Panc1 (cell line): ENCODE data around the gene BTN3A1. TPM values are rescaled to one million over a fixed set of nuclear protein-coding genes. Genes with fewer than 3 reads are reported as not detected.

Source experiments
- ATAC-seq: fragments of 200-7000 bp; cut with Tn5 transposase; 2 replicates; pipeline ENCODE4 v1.9.1; 2020; ENCODE audit warnings: mild to moderate bottlenecking, moderate library complexity
- BruUV-seq: library from RNA; stranded (reverse); fragments of 400-500 nt; replicated peaks from 2 replicates; lab custom pipeline; 2021; lab: Mats Ljungman, UMichigan
- CTCF ChIA-PET: fragments of 300-600 bp; sonication (Branson Sonifier 250); formaldehyde crosslinking; loops from one replicate; lab custom pipeline; 2022; ENCODE audit warnings: antibody characterized with exemption; lab: Charles Lee
- POLR2A ChIA-PET: fragments of 300-600 bp; sonication (Branson Sonifier 250); formaldehyde crosslinking; loops from one replicate; lab custom pipeline; 2022; ENCODE audit warnings: antibody characterized with exemption; lab: Charles Lee
- DNase-seq: peaks from one replicate; pipeline ENCODE4 v3.0.0-alpha.2; 2010; ENCODE audit warnings: low read depth, low spot score
- H3K27ac ChIP-seq: 2 replicates; pipeline ENCODE4 v1.5.1; 2011; ENCODE audit warnings: mild to moderate bottlenecking, low read length, inconsistent platforms
- H3K27me3 ChIP-seq: fragments of 200-500 bp; sonication (Bioruptor generic); 2 replicates; pipeline ENCODE4 v1.6.0; 2014; ENCODE audit warnings: low read length, inconsistent platforms; ENCODE audit not compliant: control insufficient read depth, insufficient read depth
- H3K36me3 ChIP-seq: fragments of 200-500 bp; sonication (Bioruptor generic); 2 replicates; pipeline ENCODE4 v1.5.1; 2014; ENCODE audit warnings: inconsistent platforms, mild to moderate bottlenecking, low read length, moderate library complexity; ENCODE audit not compliant: control insufficient read depth, insufficient read depth
- H3K4me1 ChIP-seq: 2 replicates; pipeline ENCODE4 v1.5.1; 2011; ENCODE audit warnings: inconsistent platforms, mild to moderate bottlenecking, low read length, moderate library complexity; ENCODE audit not compliant: control insufficient read depth, insufficient read depth
- H3K4me3 ChIP-seq, 2 experiments: 2 replicates each; pipeline ENCODE4 v1.5.1; 2011 to 2012; ENCODE audit warnings: low read depth in 2 of 2, low read length in 2 of 2, mild to moderate bottlenecking in 2 of 2, inconsistent platforms in 1 of 2, moderate library complexity in 1 of 2
- H3K9me3 ChIP-seq: fragments of 200-500 bp; sonication (Bioruptor generic); 2 replicates; pipeline ENCODE4 v1.5.1; 2014; ENCODE audit warnings: low read depth, mild to moderate bottlenecking, inconsistent platforms, low read length, moderate library complexity; ENCODE audit not compliant: control insufficient read depth, insufficient read depth
- POLR2AphosphoS5 ChIP-seq: IDR thresholded peaks from 2 replicates; pipeline ENCODE4 v1.6.1; 2012; ENCODE audit warnings: mild to moderate bottlenecking, low read depth, low read length, moderate library complexity
- SIN3A ChIP-seq: IDR thresholded peaks from 2 replicates; pipeline ENCODE4 v1.6.1; 2012; ENCODE audit warnings: low read depth, mild to moderate bottlenecking, low read length, moderate library complexity, borderline replicate concordance; ENCODE audit not compliant: insufficient read depth
- TCF7L2 ChIP-seq: IDR thresholded peaks from 2 replicates; pipeline ENCODE4 v1.6.1; 2011; ENCODE audit warnings: mild to moderate bottlenecking, low read depth, low read length, inconsistent platforms
- in situ Hi-C: cut with HindIII; loops from 2 replicates; pipeline ENCODE4 v1.10.0; 2016; ENCODE audit warnings: low sequenced_read_pairs, low pct_unique_long_range_greater_than_20kb
- intact Hi-C: fragments of 100-400 bp; cut with micrococcal nuclease; formaldehyde crosslinking; loops from one replicate; pipeline ENCODE4 v1.10.0; 2022; ENCODE audit not compliant: unreplicated experiment
- total RNA-seq: library from RNA; stranded (reverse); gene quantifications from one replicate; pipeline ENCODE4 v1.2.1, GENCODE V29; 2021; ENCODE audit not compliant: unreplicated experiment
- TF ChIP-seq, protein P1 (sequence below), 2 experiments: IDR thresholded peaks; 2 replicates each; pipeline ENCODE4 v1.6.1; 2011 to 2012; ENCODE audit warnings: low read depth in 2 of 2, control low read depth in 1 of 2, low read length in 1 of 2, mild to moderate bottlenecking in 1 of 2, moderate library complexity in 1 of 2; ENCODE audit not compliant: insufficient read depth in 1 of 2
- TF ChIP-seq, protein P2 (sequence below): fragments of 450-650 bp; IDR thresholded peaks from 2 replicates; pipeline ENCODE4 v1.5.1; 2017; ENCODE audit warnings: mild to moderate bottlenecking

Gene BTN3A1
- total RNA-seq, 1 experiment from 2014 or later, result 5.0 TPM

DNA sequence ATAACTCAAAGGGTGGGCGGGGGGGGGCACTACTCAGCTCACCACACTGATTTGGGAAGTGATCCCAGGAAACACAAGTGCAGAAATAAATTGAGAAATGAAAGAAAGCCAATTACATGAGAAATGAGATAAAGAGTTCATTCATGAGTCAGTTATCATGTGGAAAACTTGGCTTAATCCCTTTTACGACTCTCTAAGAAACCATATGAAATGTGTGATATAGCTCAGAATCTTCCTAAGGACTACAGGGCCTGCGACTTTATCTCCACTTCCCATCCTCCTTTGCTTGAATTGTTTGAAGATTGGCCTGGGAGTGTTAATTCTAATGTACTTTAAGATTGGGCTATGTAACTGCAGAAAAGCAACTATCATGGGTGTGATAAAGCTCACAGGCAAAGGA is 22.8 kb upstream of the BTN3A1 start:
- TF ChIP-seq SIN3A (no peak), TCF7L2 (no peak), POLR2AphosphoS5 (no peak)
- TF ChIP-seq, protein P1, sequence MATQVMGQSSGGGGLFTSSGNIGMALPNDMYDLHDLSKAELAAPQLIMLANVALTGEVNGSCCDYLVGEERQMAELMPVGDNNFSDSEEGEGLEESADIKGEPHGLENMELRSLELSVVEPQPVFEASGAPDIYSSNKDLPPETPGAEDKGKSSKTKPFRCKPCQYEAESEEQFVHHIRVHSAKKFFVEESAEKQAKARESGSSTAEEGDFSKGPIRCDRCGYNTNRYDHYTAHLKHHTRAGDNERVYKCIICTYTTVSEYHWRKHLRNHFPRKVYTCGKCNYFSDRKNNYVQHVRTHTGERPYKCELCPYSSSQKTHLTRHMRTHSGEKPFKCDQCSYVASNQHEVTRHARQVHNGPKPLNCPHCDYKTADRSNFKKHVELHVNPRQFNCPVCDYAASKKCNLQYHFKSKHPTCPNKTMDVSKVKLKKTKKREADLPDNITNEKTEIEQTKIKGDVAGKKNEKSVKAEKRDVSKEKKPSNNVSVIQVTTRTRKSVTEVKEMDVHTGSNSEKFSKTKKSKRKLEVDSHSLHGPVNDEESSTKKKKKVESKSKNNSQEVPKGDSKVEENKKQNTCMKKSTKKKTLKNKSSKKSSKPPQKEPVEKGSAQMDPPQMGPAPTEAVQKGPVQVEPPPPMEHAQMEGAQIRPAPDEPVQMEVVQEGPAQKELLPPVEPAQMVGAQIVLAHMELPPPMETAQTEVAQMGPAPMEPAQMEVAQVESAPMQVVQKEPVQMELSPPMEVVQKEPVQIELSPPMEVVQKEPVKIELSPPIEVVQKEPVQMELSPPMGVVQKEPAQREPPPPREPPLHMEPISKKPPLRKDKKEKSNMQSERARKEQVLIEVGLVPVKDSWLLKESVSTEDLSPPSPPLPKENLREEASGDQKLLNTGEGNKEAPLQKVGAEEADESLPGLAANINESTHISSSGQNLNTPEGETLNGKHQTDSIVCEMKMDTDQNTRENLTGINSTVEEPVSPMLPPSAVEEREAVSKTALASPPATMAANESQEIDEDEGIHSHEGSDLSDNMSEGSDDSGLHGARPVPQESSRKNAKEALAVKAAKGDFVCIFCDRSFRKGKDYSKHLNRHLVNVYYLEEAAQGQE (IDR thresholded peaks at IDR 0.05; ENCODE audit: insufficient read depth in 1 of 2, low read depth in 2 of 2, low read length in 1 of 2), result no peak
- TF ChIP-seq, protein P2, sequence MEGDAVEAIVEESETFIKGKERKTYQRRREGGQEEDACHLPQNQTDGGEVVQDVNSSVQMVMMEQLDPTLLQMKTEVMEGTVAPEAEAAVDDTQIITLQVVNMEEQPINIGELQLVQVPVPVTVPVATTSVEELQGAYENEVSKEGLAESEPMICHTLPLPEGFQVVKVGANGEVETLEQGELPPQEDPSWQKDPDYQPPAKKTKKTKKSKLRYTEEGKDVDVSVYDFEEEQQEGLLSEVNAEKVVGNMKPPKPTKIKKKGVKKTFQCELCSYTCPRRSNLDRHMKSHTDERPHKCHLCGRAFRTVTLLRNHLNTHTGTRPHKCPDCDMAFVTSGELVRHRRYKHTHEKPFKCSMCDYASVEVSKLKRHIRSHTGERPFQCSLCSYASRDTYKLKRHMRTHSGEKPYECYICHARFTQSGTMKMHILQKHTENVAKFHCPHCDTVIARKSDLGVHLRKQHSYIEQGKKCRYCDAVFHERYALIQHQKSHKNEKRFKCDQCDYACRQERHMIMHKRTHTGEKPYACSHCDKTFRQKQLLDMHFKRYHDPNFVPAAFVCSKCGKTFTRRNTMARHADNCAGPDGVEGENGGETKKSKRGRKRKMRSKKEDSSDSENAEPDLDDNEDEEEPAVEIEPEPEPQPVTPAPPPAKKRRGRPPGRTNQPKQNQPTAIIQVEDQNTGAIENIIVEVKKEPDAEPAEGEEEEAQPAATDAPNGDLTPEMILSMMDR, result no peak
- Histone ChIP-seq H3K9me3 (no peaks in the 10 kb centered on the region), H3K27me3 (no peaks in the 10 kb centered on the region), H3K4me1 (no peaks in the 10 kb centered on the region), H3K4me3 (no peak overlapping the region), H3K27ac (no peak overlapping the region), H3K36me3 (no peaks in the 10 kb centered on the region)
- ChIA-PET POLR2A (no interaction called here), CTCF (no interaction called here)
- in situ Hi-C loops, result no loop called here
- DNase-seq (no peak), ATAC-seq (no peak)
- BruUV-seq, result no TSS peak
- intact Hi-C loops, result no loop called here

DNA sequence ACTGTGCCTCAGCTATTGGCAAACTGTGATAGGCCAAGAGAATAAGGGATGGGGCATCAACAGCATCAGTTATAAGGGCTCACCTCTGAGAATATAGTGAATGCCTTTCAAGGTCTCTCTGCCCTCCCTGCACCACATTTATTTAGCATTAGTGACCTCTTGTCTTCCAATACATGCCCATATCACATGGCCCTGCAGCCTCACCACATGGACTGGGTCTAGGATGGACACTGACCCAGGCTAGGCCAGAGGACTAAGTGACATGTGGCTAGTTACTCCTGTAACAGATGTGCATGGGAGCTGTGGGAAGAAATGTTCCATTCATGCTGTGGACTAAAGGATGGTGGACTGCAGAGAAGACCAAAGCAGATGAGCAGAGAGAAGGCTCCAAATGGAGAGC is 22.3 kb upstream of the BTN3A1 start:
- intact Hi-C loops, result no loop called here
- BruUV-seq, result no TSS peak
- H3K27ac ChIP-seq, result no peak overlapping the region
- H3K4me3 ChIP-seq, result no peak overlapping the region
- ChIA-PET POLR2A (no interaction called here), CTCF (no interaction called here)
- H3K9me3 ChIP-seq, result no peaks in the 10 kb centered on the region
- H3K4me1 ChIP-seq, result no peaks in the 10 kb centered on the region
- H3K36me3 ChIP-seq, result no peaks in the 10 kb centered on the region
- in situ Hi-C loops, result no loop called here
- TF ChIP-seq, protein P2, result no peak
- TF ChIP-seq TCF7L2 (no peak), SIN3A (no peak), POLR2AphosphoS5 (no peak)
- TF ChIP-seq, protein P1 (IDR thresholded peaks at IDR 0.05; ENCODE audit: insufficient read depth in 1 of 2, low read depth in 2 of 2, low read length in 1 of 2), result no peak
- H3K27me3 ChIP-seq, result no peaks in the 10 kb centered on the region
- ATAC-seq, result no peak
- DNase-seq, result no peak
